Measurements from ENCODE around the gene XRRA1. TPM values are rescaled to one million over a fixed set of nuclear protein-coding genes. Genes with fewer than 3 reads are reported as not detected.

XRRA1 gene
- total RNA-seq, 1 experiment from 2014 or later = 10.4 TPM

DNA sequence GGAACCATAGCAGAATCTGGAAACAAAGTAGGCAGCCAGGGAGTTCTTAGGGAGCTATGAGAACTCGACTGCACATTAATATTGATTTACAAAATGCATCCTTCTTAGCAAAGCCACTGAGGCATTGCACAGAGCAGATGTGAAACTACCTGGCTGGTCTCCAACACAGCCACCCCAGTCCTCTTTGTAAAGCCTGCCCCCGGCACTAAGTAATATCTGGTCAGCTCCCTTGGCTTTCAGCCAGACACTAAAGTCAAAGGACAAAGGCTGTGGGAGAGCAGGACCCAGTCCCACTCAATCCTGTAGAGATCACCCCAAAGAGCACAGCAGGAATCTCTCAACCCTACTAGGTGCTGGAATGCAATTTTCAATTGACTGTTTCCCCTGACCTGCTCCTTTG, 12.8 kb downstream of the XRRA1 start (continued):
- TF ChIP-seq, protein P1, sequence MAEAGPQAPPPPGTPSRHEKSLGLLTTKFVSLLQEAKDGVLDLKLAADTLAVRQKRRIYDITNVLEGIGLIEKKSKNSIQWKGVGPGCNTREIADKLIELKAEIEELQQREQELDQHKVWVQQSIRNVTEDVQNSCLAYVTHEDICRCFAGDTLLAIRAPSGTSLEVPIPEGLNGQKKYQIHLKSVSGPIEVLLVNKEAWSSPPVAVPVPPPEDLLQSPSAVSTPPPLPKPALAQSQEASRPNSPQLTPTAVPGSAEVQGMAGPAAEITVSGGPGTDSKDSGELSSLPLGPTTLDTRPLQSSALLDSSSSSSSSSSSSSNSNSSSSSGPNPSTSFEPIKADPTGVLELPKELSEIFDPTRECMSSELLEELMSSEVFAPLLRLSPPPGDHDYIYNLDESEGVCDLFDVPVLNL (CRISPR knock-in tag; IDR thresholded peaks at IDR 0.05; ENCODE audit: borderline replicate concordance, low read depth) = no peak

DNA sequence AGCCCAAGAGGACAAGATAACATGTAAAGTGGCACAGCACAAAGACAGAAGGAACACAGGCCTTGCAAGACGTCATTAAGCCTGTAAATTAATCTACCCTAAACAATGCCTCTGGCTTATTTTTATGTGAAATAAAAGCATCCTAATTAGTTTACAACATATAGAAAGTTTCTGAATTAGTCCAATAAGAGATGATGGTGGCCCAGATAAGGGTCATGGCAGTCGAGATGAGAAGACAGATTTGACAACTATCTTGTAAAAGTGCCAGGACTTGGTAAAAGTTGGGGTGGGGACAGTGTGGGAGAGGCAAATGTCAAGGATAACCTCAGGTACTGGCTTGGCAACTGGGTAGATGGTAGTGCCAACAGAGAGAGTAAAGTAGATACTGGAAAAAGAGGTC, 13.6 kb downstream of the XRRA1 start:
- CTCF ChIA-PET = no interaction called here
- no peak overlapping the region for H3K27ac Mint-ChIP-seq
- H3K4me1 Mint-ChIP-seq = no peaks in the 10 kb centered on the region

DNA sequence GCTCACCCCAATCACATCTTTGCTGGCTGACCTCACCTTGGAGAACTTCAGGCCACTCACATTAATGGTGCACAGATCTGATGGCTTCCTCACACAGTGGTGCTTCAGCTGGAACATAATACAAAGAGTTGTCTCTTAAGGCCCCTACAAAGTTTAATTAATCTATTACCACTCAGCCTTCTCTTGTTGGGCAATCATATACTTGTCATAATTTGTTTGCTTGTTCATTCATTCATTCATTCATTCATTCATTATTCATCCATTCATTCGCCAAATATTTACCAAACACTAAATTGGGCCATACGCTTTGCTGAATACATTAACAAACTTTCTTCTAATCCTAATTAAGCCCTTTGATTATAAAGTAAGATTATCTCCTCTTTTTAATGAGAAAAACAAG, 15.1 kb downstream of the XRRA1 start:
- Mint-ChIP-seq H3K9me3 (no peaks in the 10 kb centered on the region), H3K36me3 (peaks cover 8% of the 10 kb centered on the region), H3K27me3 (ENCODE audit: low read depth) (no peaks in the 10 kb centered on the region), H3K4me3 (no peak overlapping the region), H3K27ac (no peak overlapping the region), H3K4me1 (no peaks in the 10 kb centered on the region)
- ATAC-seq (no peak), DNase-seq (ENCODE audit: low spot score) (no peak)
- POLR2A ChIA-PET = no interaction called here
- CTCF ChIA-PET = no interaction called here
- TF ChIP-seq ESRRA (CRISPR knock-in tag; IDR thresholded peaks at IDR 0.05; ENCODE audit: borderline replicate concordance) (no peak), OVOL2 (CRISPR knock-in tag; IDR thresholded peaks at IDR 0.05; ENCODE audit: borderline replicate concordance) (no peak), TCF7 (CRISPR knock-in tag; IDR thresholded peaks at IDR 0.05; ENCODE audit: low read depth) (no peak), GABPB1 (CRISPR knock-in tag; IDR thresholded peaks at IDR 0.05) (no peak), ZNF121 (CRISPR knock-in tag; IDR thresholded peaks at IDR 0.05) (no peak), CREB1 (CRISPR knock-in tag; IDR thresholded peaks at IDR 0.05) (no peak), SOX15 (CRISPR knock-in tag; IDR thresholded peaks at IDR 0.05) (no peak)
- TF ChIP-seq, protein P2, sequence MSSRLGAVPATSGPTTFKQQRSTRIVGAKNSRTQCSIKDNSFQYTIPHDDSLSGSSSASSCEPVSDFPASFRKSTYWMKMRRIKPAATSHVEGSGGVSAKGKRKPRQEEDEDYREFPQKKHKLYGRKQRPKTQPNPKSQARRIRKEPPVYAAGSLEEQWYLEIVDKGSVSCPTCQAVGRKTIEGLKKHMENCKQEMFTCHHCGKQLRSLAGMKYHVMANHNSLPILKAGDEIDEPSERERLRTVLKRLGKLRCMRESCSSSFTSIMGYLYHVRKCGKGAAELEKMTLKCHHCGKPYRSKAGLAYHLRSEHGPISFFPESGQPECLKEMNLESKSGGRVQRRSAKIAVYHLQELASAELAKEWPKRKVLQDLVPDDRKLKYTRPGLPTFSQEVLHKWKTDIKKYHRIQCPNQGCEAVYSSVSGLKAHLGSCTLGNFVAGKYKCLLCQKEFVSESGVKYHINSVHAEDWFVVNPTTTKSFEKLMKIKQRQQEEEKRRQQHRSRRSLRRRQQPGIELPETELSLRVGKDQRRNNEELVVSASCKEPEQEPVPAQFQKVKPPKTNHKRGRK (CRISPR knock-in tag; IDR thresholded peaks at IDR 0.05; ENCODE audit: borderline replicate concordance) = no peak
- TF ChIP-seq, protein P3, sequence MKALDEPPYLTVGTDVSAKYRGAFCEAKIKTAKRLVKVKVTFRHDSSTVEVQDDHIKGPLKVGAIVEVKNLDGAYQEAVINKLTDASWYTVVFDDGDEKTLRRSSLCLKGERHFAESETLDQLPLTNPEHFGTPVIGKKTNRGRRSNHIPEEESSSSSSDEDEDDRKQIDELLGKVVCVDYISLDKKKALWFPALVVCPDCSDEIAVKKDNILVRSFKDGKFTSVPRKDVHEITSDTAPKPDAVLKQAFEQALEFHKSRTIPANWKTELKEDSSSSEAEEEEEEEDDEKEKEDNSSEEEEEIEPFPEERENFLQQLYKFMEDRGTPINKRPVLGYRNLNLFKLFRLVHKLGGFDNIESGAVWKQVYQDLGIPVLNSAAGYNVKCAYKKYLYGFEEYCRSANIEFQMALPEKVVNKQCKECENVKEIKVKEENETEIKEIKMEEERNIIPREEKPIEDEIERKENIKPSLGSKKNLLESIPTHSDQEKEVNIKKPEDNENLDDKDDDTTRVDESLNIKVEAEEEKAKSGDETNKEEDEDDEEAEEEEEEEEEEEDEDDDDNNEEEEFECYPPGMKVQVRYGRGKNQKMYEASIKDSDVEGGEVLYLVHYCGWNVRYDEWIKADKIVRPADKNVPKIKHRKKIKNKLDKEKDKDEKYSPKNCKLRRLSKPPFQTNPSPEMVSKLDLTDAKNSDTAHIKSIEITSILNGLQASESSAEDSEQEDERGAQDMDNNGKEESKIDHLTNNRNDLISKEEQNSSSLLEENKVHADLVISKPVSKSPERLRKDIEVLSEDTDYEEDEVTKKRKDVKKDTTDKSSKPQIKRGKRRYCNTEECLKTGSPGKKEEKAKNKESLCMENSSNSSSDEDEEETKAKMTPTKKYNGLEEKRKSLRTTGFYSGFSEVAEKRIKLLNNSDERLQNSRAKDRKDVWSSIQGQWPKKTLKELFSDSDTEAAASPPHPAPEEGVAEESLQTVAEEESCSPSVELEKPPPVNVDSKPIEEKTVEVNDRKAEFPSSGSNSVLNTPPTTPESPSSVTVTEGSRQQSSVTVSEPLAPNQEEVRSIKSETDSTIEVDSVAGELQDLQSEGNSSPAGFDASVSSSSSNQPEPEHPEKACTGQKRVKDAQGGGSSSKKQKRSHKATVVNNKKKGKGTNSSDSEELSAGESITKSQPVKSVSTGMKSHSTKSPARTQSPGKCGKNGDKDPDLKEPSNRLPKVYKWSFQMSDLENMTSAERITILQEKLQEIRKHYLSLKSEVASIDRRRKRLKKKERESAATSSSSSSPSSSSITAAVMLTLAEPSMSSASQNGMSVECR (CRISPR knock-in tag; IDR thresholded peaks at IDR 0.05; ENCODE audit: borderline replicate concordance) = no peak
- TF ChIP-seq, protein P4, sequence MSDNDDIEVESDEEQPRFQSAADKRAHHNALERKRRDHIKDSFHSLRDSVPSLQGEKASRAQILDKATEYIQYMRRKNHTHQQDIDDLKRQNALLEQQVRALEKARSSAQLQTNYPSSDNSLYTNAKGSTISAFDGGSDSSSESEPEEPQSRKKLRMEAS (CRISPR knock-in tag; IDR thresholded peaks at IDR 0.05) = no peak
- TF ChIP-seq, protein P5, sequence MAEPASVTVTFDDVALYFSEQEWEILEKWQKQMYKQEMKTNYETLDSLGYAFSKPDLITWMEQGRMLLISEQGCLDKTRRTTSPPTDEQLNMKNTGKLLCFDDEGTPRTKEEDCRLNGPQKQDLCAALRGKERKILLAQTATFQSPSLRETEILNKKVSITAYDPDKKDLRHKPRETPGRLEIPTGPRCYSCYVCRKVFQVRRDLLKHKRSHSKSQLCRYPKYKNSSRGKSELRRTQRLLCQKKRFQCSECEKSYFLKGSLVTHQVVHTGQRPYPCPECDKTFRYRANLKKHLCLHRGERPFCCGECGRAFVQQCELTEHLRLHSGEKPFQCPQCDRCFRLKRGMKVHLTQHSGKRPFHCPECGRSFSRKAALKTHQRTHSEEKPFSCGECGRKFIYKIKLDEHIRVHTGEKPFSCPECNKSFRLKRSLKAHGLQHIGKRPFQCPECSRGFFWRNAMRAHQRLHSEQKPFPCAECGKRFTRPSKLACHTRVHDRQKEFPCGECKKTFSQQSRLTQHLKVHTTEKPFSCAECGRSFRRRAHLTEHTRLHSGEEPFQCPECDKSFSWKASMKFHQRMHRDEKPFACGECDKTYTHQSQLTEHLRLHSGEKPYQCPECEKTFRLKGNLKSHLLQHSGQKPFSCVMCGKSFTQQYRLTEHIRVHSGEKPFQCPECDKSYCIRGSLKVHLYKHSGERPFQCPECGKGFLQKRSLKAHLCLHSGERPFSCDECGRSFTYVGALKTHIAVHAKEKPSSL (CRISPR knock-in tag; conservative IDR thresholded peaks at IDR 0.05) = no peak

More for the DNA sequence above, 13.6 kb downstream of the XRRA1 start:
- Mint-ChIP-seq H3K9me3 (no peaks in the 10 kb centered on the region), H3K4me3 (no peak overlapping the region), H3K27me3 (ENCODE audit: low read depth) (no peaks in the 10 kb centered on the region), H3K36me3 (peaks cover 11% of the 10 kb centered on the region)
- DNase-seq (ENCODE audit: low spot score) = no peak
- no peak for ATAC-seq
- TF ChIP-seq, protein P2 (CRISPR knock-in tag; IDR thresholded peaks at IDR 0.05; ENCODE audit: borderline replicate concordance) = no peak
- no peak for TF ChIP-seq GRHL2 (CRISPR knock-in tag; IDR thresholded peaks at IDR 0.05; ENCODE audit: insufficient replicate concordance, severe bottlenecking)
- TF ChIP-seq RELA (CRISPR knock-in tag; IDR thresholded peaks at IDR 0.05; ENCODE audit: borderline replicate concordance) = no peak
- TF ChIP-seq, protein P6, sequence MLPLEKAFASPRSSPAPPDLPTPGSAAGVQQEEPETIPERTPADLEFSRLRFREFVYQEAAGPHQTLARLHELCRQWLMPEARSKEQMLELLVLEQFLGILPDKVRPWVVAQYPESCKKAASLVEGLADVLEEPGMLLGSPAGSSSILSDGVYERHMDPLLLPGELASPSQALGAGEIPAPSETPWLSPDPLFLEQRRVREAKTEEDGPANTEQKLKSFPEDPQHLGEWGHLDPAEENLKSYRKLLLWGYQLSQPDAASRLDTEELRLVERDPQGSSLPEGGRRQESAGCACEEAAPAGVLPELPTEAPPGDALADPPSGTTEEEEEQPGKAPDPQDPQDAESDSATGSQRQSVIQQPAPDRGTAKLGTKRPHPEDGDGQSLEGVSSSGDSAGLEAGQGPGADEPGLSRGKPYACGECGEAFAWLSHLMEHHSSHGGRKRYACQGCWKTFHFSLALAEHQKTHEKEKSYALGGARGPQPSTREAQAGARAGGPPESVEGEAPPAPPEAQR (CRISPR knock-in tag; IDR thresholded peaks at IDR 0.05) = no peak
- TF ChIP-seq, protein P7, sequence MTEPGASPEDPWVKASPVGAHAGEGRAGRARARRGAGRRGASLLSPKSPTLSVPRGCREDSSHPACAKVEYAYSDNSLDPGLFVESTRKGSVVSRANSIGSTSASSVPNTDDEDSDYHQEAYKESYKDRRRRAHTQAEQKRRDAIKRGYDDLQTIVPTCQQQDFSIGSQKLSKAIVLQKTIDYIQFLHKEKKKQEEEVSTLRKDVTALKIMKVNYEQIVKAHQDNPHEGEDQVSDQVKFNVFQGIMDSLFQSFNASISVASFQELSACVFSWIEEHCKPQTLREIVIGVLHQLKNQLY (CRISPR knock-in tag; IDR thresholded peaks at IDR 0.05) = no peak
- TF ChIP-seq MXD4 (CRISPR knock-in tag; IDR thresholded peaks at IDR 0.05; ENCODE audit: borderline replicate concordance) = no peak
- no peak for TF ChIP-seq TCF7 (CRISPR knock-in tag; IDR thresholded peaks at IDR 0.05; ENCODE audit: low read depth)
- TF ChIP-seq NR1H2 (CRISPR knock-in tag; IDR thresholded peaks at IDR 0.05) = no peak
- TF ChIP-seq FOXP1 (CRISPR knock-in tag; IDR thresholded peaks at IDR 0.05; ENCODE audit: borderline replicate concordance) = no peak
- TF ChIP-seq HMGA2 (CRISPR knock-in tag; IDR thresholded peaks at IDR 0.05) = no peak
- no peak for TF ChIP-seq ZNF232 (CRISPR knock-in tag; IDR thresholded peaks at IDR 0.05)
- POLR2A ChIA-PET = no interaction called here

All from WTC11 (cell line).